A549 (cell line): Measurements from ENCODE around the gene ESYT1.

Source experiments
- EP300 ChIP-seq, 2 experiments: fragments of >200 bp; sonication (Bioruptor Twin); formaldehyde crosslinking; IDR thresholded peaks; 2 replicates in 1 of 2; 3 replicates in 1 of 2; pipeline ENCODE4 v1.6.1; 2016 to 2017
- MAZ ChIP-seq: fragments of 150-350 bp; IDR thresholded peaks from 2 replicates; pipeline ENCODE4 v1.6.1; 2014; ENCODE audit warnings: antibody characterized with exemption, low read depth, low read length, borderline replicate concordance
- NR3C1 ChIP-seq: fragments of >200 bp; sonication (Bioruptor Twin); formaldehyde crosslinking; IDR thresholded peaks from 3 replicates; pipeline ENCODE4 v1.6.1; 2017
- TF ChIP-seq, protein P1 (sequence below): fragments of >200 bp; sonication (Bioruptor Twin); formaldehyde crosslinking; IDR thresholded peaks from 3 replicates; pipeline ENCODE4 v1.5.1; 2016
- TF ChIP-seq, protein P2 (sequence below): fragments of 200-600 bp; sonication (generic); IDR thresholded peaks from 2 replicates; pipeline ENCODE4 v1.6.1; 2016; ENCODE audit warnings: antibody characterized with exemption, mild to moderate bottlenecking, moderate library complexity
- TF ChIP-seq, protein P3 (sequence below): IDR thresholded peaks from 2 replicates; pipeline ENCODE4 v1.6.1; 2012

DNA sequence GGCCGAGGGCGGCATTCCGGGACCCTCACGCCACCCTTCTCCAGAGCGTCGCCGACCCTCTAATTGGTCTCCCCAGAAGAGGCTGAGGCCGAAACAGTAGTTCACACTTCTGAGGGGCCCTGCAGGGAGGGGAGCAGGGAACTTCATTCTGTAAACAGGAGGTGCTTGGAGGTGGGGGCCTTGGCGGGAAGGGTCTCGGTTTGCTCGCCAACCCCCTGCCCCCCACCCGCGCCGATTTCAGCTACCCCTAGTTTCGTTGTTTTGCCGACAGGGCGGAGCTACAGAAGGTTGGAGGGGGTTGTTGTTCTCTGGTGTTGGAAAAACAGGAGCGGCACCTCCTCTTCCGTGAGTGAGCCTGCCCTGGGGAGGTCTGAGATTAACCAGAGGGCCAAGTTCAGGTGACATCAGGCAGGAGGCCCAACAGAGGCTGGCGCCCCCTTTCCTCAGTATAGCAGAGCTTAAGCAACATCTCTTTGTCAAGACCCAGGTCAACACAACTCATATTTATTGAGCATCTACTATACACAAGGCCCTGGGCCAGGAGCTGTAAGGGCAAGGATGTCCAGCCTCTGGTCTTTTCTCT lies 47.4 kb upstream of the ESYT1 start:
- TF ChIP-seq EP300 (IDR thresholded peaks at IDR 0.05) (no peak), NR3C1 (no peak), MAZ (no peak)
- TF ChIP-seq, protein P1, sequence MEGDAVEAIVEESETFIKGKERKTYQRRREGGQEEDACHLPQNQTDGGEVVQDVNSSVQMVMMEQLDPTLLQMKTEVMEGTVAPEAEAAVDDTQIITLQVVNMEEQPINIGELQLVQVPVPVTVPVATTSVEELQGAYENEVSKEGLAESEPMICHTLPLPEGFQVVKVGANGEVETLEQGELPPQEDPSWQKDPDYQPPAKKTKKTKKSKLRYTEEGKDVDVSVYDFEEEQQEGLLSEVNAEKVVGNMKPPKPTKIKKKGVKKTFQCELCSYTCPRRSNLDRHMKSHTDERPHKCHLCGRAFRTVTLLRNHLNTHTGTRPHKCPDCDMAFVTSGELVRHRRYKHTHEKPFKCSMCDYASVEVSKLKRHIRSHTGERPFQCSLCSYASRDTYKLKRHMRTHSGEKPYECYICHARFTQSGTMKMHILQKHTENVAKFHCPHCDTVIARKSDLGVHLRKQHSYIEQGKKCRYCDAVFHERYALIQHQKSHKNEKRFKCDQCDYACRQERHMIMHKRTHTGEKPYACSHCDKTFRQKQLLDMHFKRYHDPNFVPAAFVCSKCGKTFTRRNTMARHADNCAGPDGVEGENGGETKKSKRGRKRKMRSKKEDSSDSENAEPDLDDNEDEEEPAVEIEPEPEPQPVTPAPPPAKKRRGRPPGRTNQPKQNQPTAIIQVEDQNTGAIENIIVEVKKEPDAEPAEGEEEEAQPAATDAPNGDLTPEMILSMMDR: no peak
- TF ChIP-seq, protein P2, sequence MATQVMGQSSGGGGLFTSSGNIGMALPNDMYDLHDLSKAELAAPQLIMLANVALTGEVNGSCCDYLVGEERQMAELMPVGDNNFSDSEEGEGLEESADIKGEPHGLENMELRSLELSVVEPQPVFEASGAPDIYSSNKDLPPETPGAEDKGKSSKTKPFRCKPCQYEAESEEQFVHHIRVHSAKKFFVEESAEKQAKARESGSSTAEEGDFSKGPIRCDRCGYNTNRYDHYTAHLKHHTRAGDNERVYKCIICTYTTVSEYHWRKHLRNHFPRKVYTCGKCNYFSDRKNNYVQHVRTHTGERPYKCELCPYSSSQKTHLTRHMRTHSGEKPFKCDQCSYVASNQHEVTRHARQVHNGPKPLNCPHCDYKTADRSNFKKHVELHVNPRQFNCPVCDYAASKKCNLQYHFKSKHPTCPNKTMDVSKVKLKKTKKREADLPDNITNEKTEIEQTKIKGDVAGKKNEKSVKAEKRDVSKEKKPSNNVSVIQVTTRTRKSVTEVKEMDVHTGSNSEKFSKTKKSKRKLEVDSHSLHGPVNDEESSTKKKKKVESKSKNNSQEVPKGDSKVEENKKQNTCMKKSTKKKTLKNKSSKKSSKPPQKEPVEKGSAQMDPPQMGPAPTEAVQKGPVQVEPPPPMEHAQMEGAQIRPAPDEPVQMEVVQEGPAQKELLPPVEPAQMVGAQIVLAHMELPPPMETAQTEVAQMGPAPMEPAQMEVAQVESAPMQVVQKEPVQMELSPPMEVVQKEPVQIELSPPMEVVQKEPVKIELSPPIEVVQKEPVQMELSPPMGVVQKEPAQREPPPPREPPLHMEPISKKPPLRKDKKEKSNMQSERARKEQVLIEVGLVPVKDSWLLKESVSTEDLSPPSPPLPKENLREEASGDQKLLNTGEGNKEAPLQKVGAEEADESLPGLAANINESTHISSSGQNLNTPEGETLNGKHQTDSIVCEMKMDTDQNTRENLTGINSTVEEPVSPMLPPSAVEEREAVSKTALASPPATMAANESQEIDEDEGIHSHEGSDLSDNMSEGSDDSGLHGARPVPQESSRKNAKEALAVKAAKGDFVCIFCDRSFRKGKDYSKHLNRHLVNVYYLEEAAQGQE: no peak
- TF ChIP-seq, protein P3, sequence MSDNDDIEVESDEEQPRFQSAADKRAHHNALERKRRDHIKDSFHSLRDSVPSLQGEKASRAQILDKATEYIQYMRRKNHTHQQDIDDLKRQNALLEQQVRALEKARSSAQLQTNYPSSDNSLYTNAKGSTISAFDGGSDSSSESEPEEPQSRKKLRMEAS: no peak
